ENCODE results near the gene MDM1.

DNA sequence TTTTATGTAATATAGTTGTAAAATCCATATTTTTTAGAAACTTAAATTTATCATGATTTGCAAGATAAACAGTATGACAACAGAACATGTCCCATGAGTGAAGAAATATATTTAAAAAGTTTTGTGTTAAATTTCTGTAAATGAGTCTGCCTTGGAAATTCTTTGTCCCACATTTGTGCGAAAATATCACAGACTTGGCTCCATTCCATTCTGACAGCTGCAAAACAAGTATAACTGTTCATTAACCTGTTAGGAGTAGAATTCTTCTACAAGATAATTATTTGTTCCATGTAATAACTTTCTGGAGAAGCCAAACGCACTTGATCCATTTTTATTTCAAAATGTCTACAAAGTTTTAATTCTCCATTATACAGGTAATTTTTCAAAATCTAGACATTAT lies 37.9 kb downstream of the MDM1 start:
- no peak for TF ChIP-seq POLR2AphosphoS5 (IDR thresholded peaks at IDR 0.05)
- TF ChIP-seq, protein P1, sequence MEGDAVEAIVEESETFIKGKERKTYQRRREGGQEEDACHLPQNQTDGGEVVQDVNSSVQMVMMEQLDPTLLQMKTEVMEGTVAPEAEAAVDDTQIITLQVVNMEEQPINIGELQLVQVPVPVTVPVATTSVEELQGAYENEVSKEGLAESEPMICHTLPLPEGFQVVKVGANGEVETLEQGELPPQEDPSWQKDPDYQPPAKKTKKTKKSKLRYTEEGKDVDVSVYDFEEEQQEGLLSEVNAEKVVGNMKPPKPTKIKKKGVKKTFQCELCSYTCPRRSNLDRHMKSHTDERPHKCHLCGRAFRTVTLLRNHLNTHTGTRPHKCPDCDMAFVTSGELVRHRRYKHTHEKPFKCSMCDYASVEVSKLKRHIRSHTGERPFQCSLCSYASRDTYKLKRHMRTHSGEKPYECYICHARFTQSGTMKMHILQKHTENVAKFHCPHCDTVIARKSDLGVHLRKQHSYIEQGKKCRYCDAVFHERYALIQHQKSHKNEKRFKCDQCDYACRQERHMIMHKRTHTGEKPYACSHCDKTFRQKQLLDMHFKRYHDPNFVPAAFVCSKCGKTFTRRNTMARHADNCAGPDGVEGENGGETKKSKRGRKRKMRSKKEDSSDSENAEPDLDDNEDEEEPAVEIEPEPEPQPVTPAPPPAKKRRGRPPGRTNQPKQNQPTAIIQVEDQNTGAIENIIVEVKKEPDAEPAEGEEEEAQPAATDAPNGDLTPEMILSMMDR (IDR thresholded peaks at IDR 0.05), result no peak
- TF ChIP-seq POLR2A (IDR thresholded peaks at IDR 0.05), result no peak
- no peak for TF ChIP-seq EP300 (IDR thresholded peaks at IDR 0.05; ENCODE audit: low read depth)
